ENCODE measurements around the gene TTC22. TPM values are rescaled to one million over a fixed set of nuclear protein-coding genes. Genes with fewer than 3 reads are reported as not detected.
A peak's percentile ranks its signal among the peaks of the same experiment; 100 is the strongest.

Gene TTC22
- total and polyA plus RNA-seq, 2 of the 4 experiments (the other 2 are of a cell fraction) = not detected

GRCh38 chr1:54774820-54775498 is 26.2 kb downstream of the TTC22 start:
- H3K27ac ChIP-seq (ENCODE audit: insufficient read depth, low read length) = no peak overlapping the region
- no peaks in the 10 kb centered on the region for H3K4me1 ChIP-seq (ENCODE audit: control insufficient read depth, insufficient read depth, low read length)
- H4K91ac ChIP-seq (ENCODE audit: insufficient read depth, low read depth, low read length) = no peak overlapping the region
- in situ Hi-C loops (cut with MboI; ENCODE audit: low sequenced_read_pairs) = loop anchor here (25.0 kb wide), 1 partner anchor 913 kb away; no protein-coding TSS in a partner anchor
- no peak overlapping the region for H3K4me3 ChIP-seq (ENCODE audit: insufficient read depth, low read depth, low read length)
- H2AK5ac ChIP-seq (ENCODE audit: low read depth, low read length) = no peak overlapping the region
- H2BK5ac ChIP-seq (ENCODE audit: low read depth, low read length, poor library complexity, severe bottlenecking) = no peak overlapping the region
- H4K8ac ChIP-seq (ENCODE audit: low read depth in 2 of 2, low read length in 2 of 2) = peak overlapping the region in 1 of 2 experiments; percentile 66; a peak in 1 of 4 replicates
- DNase-seq (peak; percentile 25), ATAC-seq (ENCODE audit: low read depth) (no peak)
- no peak overlapping the region for H3K4me2 ChIP-seq (ENCODE audit: low read depth, low read length)
- H3K36me3 ChIP-seq (ENCODE audit: control insufficient read depth, insufficient read depth, low read length) = no peaks in the 10 kb centered on the region
- H3K79me1 ChIP-seq (ENCODE audit: low read depth in 1 of 2, low read length in 2 of 2) = no peaks in the 10 kb centered on the region
- CTCF ChIA-PET = no interaction called here
- no TSS peak for BruUV-seq (replicated peaks)
- no peak overlapping the region for H3K9ac ChIP-seq (ENCODE audit: low read depth, low read length)
- H2BK15ac ChIP-seq (ENCODE audit: low read depth, low read length) = no peak overlapping the region
- no peak overlapping the region for H4K5ac ChIP-seq (ENCODE audit: low read depth, low read length)
- TF ChIP-seq POLR2A (IDR thresholded peaks at IDR 0.05; ENCODE audit: low read depth, low read length) (no peak), RFX5 (IDR thresholded peaks at IDR 0.05; ENCODE audit: low read depth, low read length) (no peak), CEBPB (IDR thresholded peaks at IDR 0.05; ENCODE audit: low read depth, low read length) (no peak), ELK1 (IDR thresholded peaks at IDR 0.05; ENCODE audit: borderline replicate concordance, low read depth, low read length) (no peak), MAFK (IDR thresholded peaks at IDR 0.05; ENCODE audit: low read depth, low read length) (no peak), CHD1 (IDR thresholded peaks at IDR 0.05; ENCODE audit: low read depth, low read length) (no peak), MXI1 (IDR thresholded peaks at IDR 0.05; ENCODE audit: borderline replicate concordance, low read depth, low read length) (no peak), FOS (IDR thresholded peaks at IDR 0.05; ENCODE audit: low read depth, low read length) (no peak)
- TF ChIP-seq, protein P1, sequence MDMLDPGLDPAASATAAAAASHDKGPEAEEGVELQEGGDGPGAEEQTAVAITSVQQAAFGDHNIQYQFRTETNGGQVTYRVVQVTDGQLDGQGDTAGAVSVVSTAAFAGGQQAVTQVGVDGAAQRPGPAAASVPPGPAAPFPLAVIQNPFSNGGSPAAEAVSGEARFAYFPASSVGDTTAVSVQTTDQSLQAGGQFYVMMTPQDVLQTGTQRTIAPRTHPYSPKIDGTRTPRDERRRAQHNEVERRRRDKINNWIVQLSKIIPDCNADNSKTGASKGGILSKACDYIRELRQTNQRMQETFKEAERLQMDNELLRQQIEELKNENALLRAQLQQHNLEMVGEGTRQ (IDR thresholded peaks at IDR 0.05; ENCODE audit: low read depth, low read length) = peak; percentile 80
- no CpG with 5 or more reads among the region's 15 CpGs for WGBS, 2 experiments (ENCODE audit: extremely low coverage in 2 of 2, insufficient read length in 1 of 2)
- H3K27me3 ChIP-seq (ENCODE audit: control insufficient read depth, insufficient read depth, low read length) = peaks cover 36% of the 10 kb centered on the region
- no peak overlapping the region for H2BK20ac ChIP-seq (ENCODE audit: low read depth, low read length)
- no peak overlapping the region for H2AK9ac ChIP-seq (replicated peaks; ENCODE audit: low read depth, low read length, poor library complexity)
- dilution Hi-C loops (cut with HindIII; ENCODE audit: low sequenced_read_pairs, unreplicated experiment) = no loop called here
- intact Hi-C loops (cut with micrococcal nuclease) = no loop called here
- H4K20me1 ChIP-seq (ENCODE audit: insufficient read depth, low read length) = no peaks in the 10 kb centered on the region
- H3K9me1 ChIP-seq (ENCODE audit: insufficient read depth, low read length) = no peaks in the 10 kb centered on the region
- no peak overlapping the region for H3K56ac ChIP-seq (ENCODE audit: extremely low read depth, insufficient read depth, low read length)
- POLR2A ChIA-PET (ENCODE audit: unreplicated experiment) = no interaction called here
- no peak overlapping the region for H3K4ac ChIP-seq (ENCODE audit: low read depth, low read length)
- no peak overlapping the region for H3K23ac ChIP-seq (ENCODE audit: low read depth, low read length)
- H3K18ac ChIP-seq (ENCODE audit: low read depth, low read length) = no peak overlapping the region
- H3K9me3 ChIP-seq (ENCODE audit: control insufficient read depth, insufficient read depth, low read length) = no peaks in the 10 kb centered on the region
- H3K14ac ChIP-seq (replicated peaks; ENCODE audit: low read depth, low read length) = no peak overlapping the region
- H2BK120ac ChIP-seq (ENCODE audit: low read depth, low read length) = no peak overlapping the region
- H2AFZ ChIP-seq (replicated peaks; ENCODE audit: low read length, poor library complexity) = peak overlapping the region; percentile 5

Measured in IMR-90 (cell line).